ENCODE results near the gene SHROOM2. TPM values are rescaled to one million over a fixed set of nuclear protein-coding genes. Genes with fewer than 3 reads are reported as not detected.
"Not testable (repeated sequence)": the region's sequence is repeated elsewhere in the genome, so short reads cannot be mapped to it uniquely, and the experiment has no call there.

Gene SHROOM2
- total and polyA plus RNA-seq, 7 donors = 0.05 to 0.47 (median 0.12) TPM

- H3K27ac ChIP-seq = no peak within 1 kb of the TSS
- no peaks in the 10 kb centered on the region for H3K4me1 ChIP-seq
- DNase-seq (no peak), ATAC-seq (no peak)
- intact Hi-C loops (cut with DNase I) = no loop called here
- no peaks in the 10 kb centered on the region for H3K36me3 ChIP-seq (ENCODE audit: insufficient read depth in 1 of 2, low read depth in 1 of 2)
- 14 to 19% (median 18%) methylated on average over 3 to 26 of the region's 26 CpGs for WGBS, 3 donors
- peaks cover 0 to 43% (median 0%) of the 10 kb centered on the region in 3 donors for H3K27me3 ChIP-seq (ENCODE audit: insufficient read depth in 3 of 3, low read length in 2 of 3)
- H3K9me3 ChIP-seq = no peaks in the 10 kb centered on the region
- no peak for TF ChIP-seq CTCF (IDR thresholded peaks at IDR 0.05)
- no peak within 1 kb of the TSS for H3K4me3 ChIP-seq
Observed at GRCh38 chrX:9765737-9766097, 20.5 kb upstream of the SHROOM2 start, which contains the start of gene GPR143. GPR143 (minus strand) TSS chrX:9765847; CDS start chrX:9765817, 30 bp downstream.

- DNase-seq (no peak), ATAC-seq (no peak)
- Histone ChIP-seq H3K36me3 (ENCODE audit: insufficient read depth in 1 of 2, low read depth in 1 of 2) (no peaks in the 10 kb centered on the region), H3K4me1 (no peaks in the 10 kb centered on the region), H3K4me3 (no peak overlapping the region), H3K27ac (no peak overlapping the region), H3K27me3 (ENCODE audit: insufficient read depth in 3 of 3, low read length in 2 of 3) (peaks cover 0 to 43% (median 0%) of the 10 kb centered on the region in 3 donors), H3K9me3 (no peaks in the 10 kb centered on the region)
- WGBS, 3 donors = 33 to 45% (median 35%) methylated on average over 6 of the region's 6 CpGs
- intact Hi-C loops (cut with DNase I) = no loop called here
- no peak for TF ChIP-seq CTCF (IDR thresholded peaks at IDR 0.05)
Observed at GRCh38 chrX:9767375-9767774, 18.9 kb upstream of the SHROOM2 start.

- H3K27me3 ChIP-seq (ENCODE audit: insufficient read depth in 3 of 3, low read length in 2 of 3) = peaks cover 0 to 37% (median 0%) of the 10 kb centered on the region in 3 donors
- intact Hi-C loops (cut with DNase I); H3K4me1 ChIP-seq; ATAC-seq; H3K9me3 ChIP-seq; H3K27ac ChIP-seq; DNase-seq; H3K4me3 ChIP-seq; H3K36me3 ChIP-seq (ENCODE audit: insufficient read depth in 1 of 2, low read depth in 1 of 2): not testable (repeated sequence)
- WGBS, 3 donors = 64 to 79% (median 73%) methylated on average over 5 of the region's 5 CpGs
Observed at GRCh38 chrX:9768321-9768839, 17.8 kb upstream of the SHROOM2 start.

GRCh38 chrX:9770319-9770718, 15.9 kb upstream of the SHROOM2 start:
- no peak overlapping the region for H3K27ac ChIP-seq
- H3K36me3 ChIP-seq (ENCODE audit: insufficient read depth in 1 of 2, low read depth in 1 of 2) = no peaks in the 10 kb centered on the region
- DNase-seq (no peak), ATAC-seq (no peak)
- H3K27me3 ChIP-seq (ENCODE audit: insufficient read depth in 3 of 3, low read length in 2 of 3) = peaks cover 0 to 18% (median 0%) of the 10 kb centered on the region in 3 donors
- intact Hi-C loops (cut with DNase I) = no loop called here
- no peak overlapping the region for H3K4me3 ChIP-seq
- no peak for TF ChIP-seq CTCF (IDR thresholded peaks at IDR 0.05)
- H3K4me1 ChIP-seq = no peaks in the 10 kb centered on the region
- 25 to 33% (median 26%) methylated on average over 1 of the region's 1 CpG for WGBS, 3 donors
- no peaks in the 10 kb centered on the region for H3K9me3 ChIP-seq

- Histone ChIP-seq H3K4me1 (no peaks in the 10 kb centered on the region), H3K36me3 (ENCODE audit: insufficient read depth in 1 of 2, low read depth in 1 of 2) (no peaks in the 10 kb centered on the region), H3K4me3 (no peak overlapping the region), H3K27me3 (ENCODE audit: insufficient read depth in 3 of 3, low read length in 2 of 3) (no peaks in the 10 kb centered on the region), H3K27ac (no peak overlapping the region), H3K9me3 (no peaks in the 10 kb centered on the region)
- DNase-seq = no peak
- TF ChIP-seq CTCF (IDR thresholded peaks at IDR 0.05) = no peak
- no peak for ATAC-seq
- intact Hi-C loops (cut with DNase I) = no loop called here
- 64 to 75% (median 68%) methylated on average over 6 of the region's 6 CpGs for WGBS, 3 donors
Observed at GRCh38 chrX:9772943-9773342, 13.3 kb upstream of the SHROOM2 start.

Data from psoas muscle (tissue), 8 donors.